Measurements from ENCODE around the gene MORC3. TPM values are rescaled to one million over a fixed set of nuclear protein-coding genes. Genes with fewer than 3 reads are reported as not detected.

MORC3 gene
- total and polyA plus RNA-seq, 9 of the 15 experiments (the other 6 are each of a cell fraction or from before 2014, with no cell fraction given) = 12.7 to 53.7 (median 36.0) TPM

GRCh38 chr21:36384885-36385232, 64.9 kb downstream of the MORC3 start (continued):
- TF ChIP-seq MAFF (IDR thresholded peaks at IDR 0.05; ENCODE audit: low read length) = no peak
- no peak for TF ChIP-seq GATAD2B (IDR thresholded peaks at IDR 0.05; ENCODE audit: borderline replicate concordance)
- TF ChIP-seq ARID3B (CRISPR knock-in tag; IDR thresholded peaks at IDR 0.05; ENCODE audit: borderline replicate concordance) = no peak
- TF ChIP-seq ZNF507 (tag; conservative IDR thresholded peaks at IDR 0.05) = no peak
- no peak for TF ChIP-seq USF1 (CRISPR knock-in tag; IDR thresholded peaks at IDR 0.05)
- no peak for TF ChIP-seq RFX7 (CRISPR knock-in tag; IDR thresholded peaks at IDR 0.05)

GRCh38 chr21:36385233-36386030, 65.4 kb downstream of the MORC3 start, which contains the start of gene CHAF1B:
Gene CHAF1B, plus strand, starts transcription at chr21:36385392. Its CDS starts 745 bp downstream, at chr21:36386137.
- ChIA-PET POLR2A (interaction anchor here (0.6 to 1.4 kb wide), 7 partner anchors 10 to 252 kb away, joined by 3 to 5 read pairs (median 4); no protein-coding TSS in a partner anchor), CTCF (ENCODE audit: low intra/inter-chr PET ratio) (no interaction called here)
- ATAC-seq (peak; percentile 96), FAIRE-seq (peak; percentile 81), DNase-seq (ENCODE audit: extremely low read depth in 1 of 4, low spot score in 3 of 4) (peak; percentile 89 to 99 (median 98))
- Histone ChIP-seq H3K36me3 (ENCODE audit: control insufficient read depth, insufficient read depth, low read length) (peaks cover 36% of the 10 kb centered on the region; the same call in 2 of the 3 replicates), H3K9me3 (replicated peaks; ENCODE audit: control insufficient read depth, insufficient read depth, low read depth, low read length) (no peaks in the 10 kb centered on the region), H3K4me2 (ENCODE audit: insufficient read depth, low read length) (peak within 1 kb of the TSS; percentile 93), H2AFZ (ENCODE audit: low read depth, low read length) (peak within 1 kb of the TSS; percentile 79), H3K4me3 (peak within 1 kb of the TSS; percentile 95), H3K4me1 (replicated peaks in 1 of 2; ENCODE audit: control insufficient read depth in 2 of 2, insufficient read depth in 2 of 2, low read length in 2 of 2) (peaks cover 9 to 21% of the 10 kb centered on the region in 2 experiments; a peak in 4 of 5 replicates), H3K9ac (ENCODE audit: insufficient read depth in 1 of 2, low read depth in 2 of 2, low read length in 2 of 2) (peak within 1 kb of the TSS; percentile 83 to 96), H4K20me1 (replicated peaks; ENCODE audit: control insufficient read depth, insufficient read depth, low read length) (0 out of 2 replicates have a peak, but pooled peaks cover 3% of the 10 kb centered on the region), H3K9me1 (ENCODE audit: control insufficient read depth, insufficient read depth, low read length) (peaks cover 2% of the 10 kb centered on the region), H3K79me2 (ENCODE audit: control insufficient read depth, insufficient read depth, low read length) (peaks cover 19% of the 10 kb centered on the region), H3K27me3 (ENCODE audit: control insufficient read depth in 2 of 2, insufficient read depth in 2 of 2, low read length in 2 of 2) (no peaks in the 10 kb centered on the region), H3K27ac (ENCODE audit: extremely low read depth, low read depth, low read length) (peak within 1 kb of the TSS; percentile 79)
- in situ Hi-C loops (cut with MboI) = no loop called here
- BruUV-seq (replicated peaks) = no TSS peak
- WGBS (ENCODE audit: insufficient coverage, low coverage, missing lambda C conversion rate) = 1% methylated on average over 55 of the region's 77 CpGs
- intact Hi-C loops (cut with micrococcal nuclease) = loop anchor here (5.0 kb wide), 2 partner anchors 243 to 258 kb away; no protein-coding TSS in a partner anchor
- TF ChIP-seq ESRRA (IDR thresholded peaks at IDR 0.05; ENCODE audit: borderline replicate concordance, low read depth) = peak; percentile 12; the same call in 1 of the 2 replicates
- no peak for TF ChIP-seq MTA2 (IDR thresholded peaks at IDR 0.05; ENCODE audit: low read depth)
- TF ChIP-seq ZNF830 (CRISPR knock-in tag; IDR thresholded peaks at IDR 0.05) = no peak
- TF ChIP-seq COPS2 (conservative IDR thresholded peaks at IDR 0.05) = no peak
- TF ChIP-seq THRA (IDR thresholded peaks at IDR 0.05) = no peak
- TF ChIP-seq ZNF780A (CRISPR knock-in tag; IDR thresholded peaks at IDR 0.05) = no peak
- peak; percentile 36 for TF ChIP-seq MEIS2 (IDR thresholded peaks at IDR 0.05; ENCODE audit: partially characterized antibody)
- TF ChIP-seq MXI1 (IDR thresholded peaks at IDR 0.05; ENCODE audit: low read depth, low read length) = no peak
- peak; percentile 83 for TF ChIP-seq SIN3B (IDR thresholded peaks at IDR 0.05; ENCODE audit: low read depth)
- no peak for TF ChIP-seq ZKSCAN8 (CRISPR knock-in tag; IDR thresholded peaks at IDR 0.05)
- TF ChIP-seq RAD51 (IDR thresholded peaks at IDR 0.05; ENCODE audit: borderline replicate concordance, low read depth) = no peak
